HG03280 (cell line): ENCODE data around the gene C11orf98.
A peak's percentile ranks its signal among the peaks of the same experiment; 100 is the strongest.
"Not testable (repeated sequence)": the region's sequence is repeated elsewhere in the genome, so short reads cannot be mapped to it uniquely, and the experiment has no call there.

ENCODE experiments used
- ATAC-seq: cut with Tn5 transposase; IDR thresholded peaks from one replicate; pipeline ENCODE4 v1.9.1; 2021; ENCODE audit warnings: mild to moderate bottlenecking, moderate library complexity; ENCODE audit not compliant: unreplicated experiment

C11orf98 gene

GRCh38 chr11:62654297-62654696 is 10.7 kb downstream of the C11orf98 start:
- ATAC-seq: no peak

GRCh38 chr11:62652161-62653006 is 12.6 kb downstream of the C11orf98 start:
- ATAC-seq: no peak

- ATAC-seq: not testable (repeated sequence)
Observed at GRCh38 chr11:62650283-62650682, 14.7 kb downstream of the C11orf98 start.

GRCh38 chr11:62649486-62649885 is 15.5 kb downstream of the C11orf98 start:
- ATAC-seq: no peak

- ATAC-seq: no peak
Observed at GRCh38 chr11:62648967-62649364, 16.0 kb downstream of the C11orf98 start.

- ATAC-seq: no peak
Observed at GRCh38 chr11:62648185-62648966, 16.6 kb downstream of the C11orf98 start.

- ATAC-seq: no peak
Observed at GRCh38 chr11:62647609-62648005, 17.4 kb downstream of the C11orf98 start.

GRCh38 chr11:62646825-62647608 is 18.0 kb downstream of the C11orf98 start:
- no peak for ATAC-seq

- ATAC-seq: peak; percentile 95
Observed at GRCh38 chr11:62645946-62646824, 18.8 kb downstream of the C11orf98 start, which contains the start of gene GANAB. Gene GANAB (minus strand): TSS chr11:62646613. CDS start chr11:62646599, 14 bp downstream.

GRCh38 chr11:62645671-62645945 is 19.4 kb downstream of the C11orf98 start:
- no peak for ATAC-seq

- no peak for ATAC-seq
Observed at GRCh38 chr11:62644220-62644619, 20.8 kb downstream of the C11orf98 start.

GRCh38 chr11:62632492-62632891 is 32.5 kb downstream of the C11orf98 start:
- no peak for ATAC-seq

- ATAC-seq: no peak
Observed at GRCh38 chr11:62627713-62628112, 37.3 kb downstream of the C11orf98 start.

GRCh38 chr11:62622476-62623089 is 42.4 kb downstream of the C11orf98 start:
- no peak for ATAC-seq

GRCh38 chr11:62621567-62622470 is 43.2 kb downstream of the C11orf98 start, which contains the start of gene B3GAT3:
Gene B3GAT3 (minus strand): TSS chr11:62621986. CDS start chr11:62621947, 39 bp downstream.
- peak; percentile 94 for ATAC-seq

GRCh38 chr11:62621027-62621566 is 43.9 kb downstream of the C11orf98 start:
- no peak for ATAC-seq

GRCh38 chr11:62616957-62617356 is 48.1 kb downstream of the C11orf98 start:
- ATAC-seq: not testable (repeated sequence)

GRCh38 chr11:62615521-62615920 is 49.5 kb downstream of the C11orf98 start:
- no peak for ATAC-seq
